ENCODE results near the gene FRMD4A.
A peak's percentile ranks its signal among the peaks of the same experiment; 100 is the strongest.

Gene FRMD4A

GRCh38 chr10:13681960-13682359 is 648.8 kb downstream of the FRMD4A start:
- no peak for TF ChIP-seq CTCF (conservative IDR thresholded peaks at IDR 0.05)
- peak overlapping the region; percentile 98; the same call in 1 of the 2 replicates for H3K27ac ChIP-seq

GRCh38 chr10:13681528-13681927 is 649.2 kb downstream of the FRMD4A start:
- no peak for TF ChIP-seq CTCF (conservative IDR thresholded peaks at IDR 0.05)
- peak overlapping the region; percentile 36 for H3K27ac ChIP-seq

- TF ChIP-seq CTCF (conservative IDR thresholded peaks at IDR 0.05), result no peak
Measured at GRCh38 chr10:13681095-13681494, 649.6 kb downstream of the FRMD4A start.

GRCh38 chr10:13678101-13678843 is 652.5 kb downstream of the FRMD4A start:
- H3K27ac ChIP-seq, result no peak overlapping the region
- no peak for TF ChIP-seq CTCF (conservative IDR thresholded peaks at IDR 0.05)

More at GRCh38 chr10:13681095-13681494, 649.6 kb downstream of the FRMD4A start:
- peak overlapping the region; percentile 36 for H3K27ac ChIP-seq

- TF ChIP-seq CTCF (conservative IDR thresholded peaks at IDR 0.05), result no peak
- no peak overlapping the region for H3K27ac ChIP-seq
Measured at GRCh38 chr10:13674645-13675588, 655.8 kb downstream of the FRMD4A start.

GRCh38 chr10:13673156-13673555 is 657.6 kb downstream of the FRMD4A start:
- no peak for TF ChIP-seq CTCF (conservative IDR thresholded peaks at IDR 0.05)
- no peak overlapping the region for H3K27ac ChIP-seq

- H3K27ac ChIP-seq, result no peak overlapping the region
- no peak for TF ChIP-seq CTCF (conservative IDR thresholded peaks at IDR 0.05)
Measured at GRCh38 chr10:13672548-13672947, 658.2 kb downstream of the FRMD4A start.

Data from VCaP (cell line).